ENCODE data around the gene PDLIM7.

Gene PDLIM7

DNA sequence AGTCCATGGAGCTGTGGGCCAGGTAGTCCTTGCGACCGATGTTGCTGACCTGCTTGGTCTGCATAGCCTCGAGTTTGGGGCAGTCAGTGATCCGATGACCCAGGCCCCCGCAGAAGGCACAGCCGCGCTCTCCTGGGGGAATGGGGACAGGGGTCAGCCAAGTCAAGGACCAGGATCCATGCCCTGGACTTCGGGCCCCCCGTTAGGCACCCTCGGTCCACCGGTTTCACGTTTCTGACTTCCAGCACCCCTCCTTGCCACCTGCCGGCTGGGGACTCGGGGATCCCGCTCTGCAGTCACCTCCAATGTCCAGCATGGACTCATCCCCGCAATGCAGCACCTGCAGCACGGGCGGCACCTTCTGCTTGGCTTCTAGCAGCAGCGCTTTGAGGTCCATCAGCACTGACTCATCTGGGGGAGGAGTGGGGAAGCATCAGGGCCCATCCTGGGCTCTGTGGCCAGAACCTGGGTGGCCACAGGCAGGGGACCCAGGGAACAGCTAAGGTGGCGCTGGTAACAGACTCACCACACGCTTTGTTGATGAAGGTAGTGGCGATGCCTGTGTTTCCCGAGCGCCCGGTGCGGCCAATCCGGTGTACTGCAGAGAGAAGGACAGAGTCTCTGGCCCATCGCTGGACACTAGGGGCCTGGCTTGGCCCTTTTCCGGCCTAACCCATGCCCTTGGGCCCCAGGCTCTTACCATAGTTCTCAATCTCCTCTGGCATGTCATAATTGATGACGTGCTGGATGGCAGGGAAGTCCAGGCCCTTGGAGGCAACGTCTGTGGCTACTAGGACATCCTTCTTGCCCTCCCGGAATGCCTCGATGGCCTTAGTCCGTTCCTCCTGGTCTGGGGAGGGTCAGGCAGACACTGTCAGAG lies 14.6 kb upstream of the PDLIM7 start:
- Histone ChIP-seq H3K27ac (replicated peaks) (peak overlapping the region; percentile 96), H3K4me3 (replicated peaks; ENCODE audit: insufficient read depth, low read length) (no peak overlapping the region), H3K27me3 (ENCODE audit: insufficient read depth, poor library complexity, severe bottlenecking) (no peaks in the 10 kb centered on the region)
- no peak for DNase-seq (ENCODE audit: low read depth in 1 of 2, low spot score in 1 of 2)
- TF ChIP-seq SPI1 (IDR thresholded peaks at IDR 0.05; ENCODE audit: borderline replicate concordance, low read depth) (no peak), POLR2AphosphoS5 (IDR thresholded peaks at IDR 0.05; ENCODE audit: low read depth) (no peak), CTCF (IDR thresholded peaks at IDR 0.05; ENCODE audit: insufficient read depth, low read length) (no peak), GABPA (IDR thresholded peaks at IDR 0.05; ENCODE audit: low read depth) (no peak)
- TF ChIP-seq, protein P1, sequence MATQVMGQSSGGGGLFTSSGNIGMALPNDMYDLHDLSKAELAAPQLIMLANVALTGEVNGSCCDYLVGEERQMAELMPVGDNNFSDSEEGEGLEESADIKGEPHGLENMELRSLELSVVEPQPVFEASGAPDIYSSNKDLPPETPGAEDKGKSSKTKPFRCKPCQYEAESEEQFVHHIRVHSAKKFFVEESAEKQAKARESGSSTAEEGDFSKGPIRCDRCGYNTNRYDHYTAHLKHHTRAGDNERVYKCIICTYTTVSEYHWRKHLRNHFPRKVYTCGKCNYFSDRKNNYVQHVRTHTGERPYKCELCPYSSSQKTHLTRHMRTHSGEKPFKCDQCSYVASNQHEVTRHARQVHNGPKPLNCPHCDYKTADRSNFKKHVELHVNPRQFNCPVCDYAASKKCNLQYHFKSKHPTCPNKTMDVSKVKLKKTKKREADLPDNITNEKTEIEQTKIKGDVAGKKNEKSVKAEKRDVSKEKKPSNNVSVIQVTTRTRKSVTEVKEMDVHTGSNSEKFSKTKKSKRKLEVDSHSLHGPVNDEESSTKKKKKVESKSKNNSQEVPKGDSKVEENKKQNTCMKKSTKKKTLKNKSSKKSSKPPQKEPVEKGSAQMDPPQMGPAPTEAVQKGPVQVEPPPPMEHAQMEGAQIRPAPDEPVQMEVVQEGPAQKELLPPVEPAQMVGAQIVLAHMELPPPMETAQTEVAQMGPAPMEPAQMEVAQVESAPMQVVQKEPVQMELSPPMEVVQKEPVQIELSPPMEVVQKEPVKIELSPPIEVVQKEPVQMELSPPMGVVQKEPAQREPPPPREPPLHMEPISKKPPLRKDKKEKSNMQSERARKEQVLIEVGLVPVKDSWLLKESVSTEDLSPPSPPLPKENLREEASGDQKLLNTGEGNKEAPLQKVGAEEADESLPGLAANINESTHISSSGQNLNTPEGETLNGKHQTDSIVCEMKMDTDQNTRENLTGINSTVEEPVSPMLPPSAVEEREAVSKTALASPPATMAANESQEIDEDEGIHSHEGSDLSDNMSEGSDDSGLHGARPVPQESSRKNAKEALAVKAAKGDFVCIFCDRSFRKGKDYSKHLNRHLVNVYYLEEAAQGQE (IDR thresholded peaks at IDR 0.05; ENCODE audit: insufficient replicate concordance, low read depth): no peak

GRCh38 chr5:177511181-177511580 lies 13.8 kb upstream of the PDLIM7 start:
- Histone ChIP-seq H3K27ac (replicated peaks) (peak overlapping the region; percentile 96), H3K4me3 (replicated peaks; ENCODE audit: insufficient read depth, low read length) (no peak overlapping the region), H3K27me3 (ENCODE audit: insufficient read depth, poor library complexity, severe bottlenecking) (no peaks in the 10 kb centered on the region)
- DNase-seq (ENCODE audit: low read depth in 1 of 2, low spot score in 1 of 2): no peak
- TF ChIP-seq, protein P1 (IDR thresholded peaks at IDR 0.05; ENCODE audit: insufficient replicate concordance, low read depth): no peak
- TF ChIP-seq CTCF (IDR thresholded peaks at IDR 0.05; ENCODE audit: insufficient read depth, low read length) (no peak), SPI1 (IDR thresholded peaks at IDR 0.05; ENCODE audit: borderline replicate concordance, low read depth) (no peak), POLR2AphosphoS5 (IDR thresholded peaks at IDR 0.05; ENCODE audit: low read depth) (no peak), GABPA (IDR thresholded peaks at IDR 0.05; ENCODE audit: low read depth) (no peak)

- DNase-seq (ENCODE audit: low read depth in 1 of 2, low spot score in 1 of 2): peak; percentile 90 to 97
- TF ChIP-seq, protein P1 (IDR thresholded peaks at IDR 0.05; ENCODE audit: insufficient replicate concordance, low read depth): peak; percentile 38
- TF ChIP-seq SPI1 (IDR thresholded peaks at IDR 0.05; ENCODE audit: borderline replicate concordance, low read depth) (peak; percentile 78; the same call in 1 of the 2 replicates), POLR2AphosphoS5 (IDR thresholded peaks at IDR 0.05; ENCODE audit: low read depth) (peak; percentile 92), CTCF (IDR thresholded peaks at IDR 0.05; ENCODE audit: insufficient read depth, low read length) (no peak), GABPA (IDR thresholded peaks at IDR 0.05; ENCODE audit: low read depth) (no peak)
- peak overlapping the region; percentile 96 for H3K27ac ChIP-seq (replicated peaks)
- H3K4me3 ChIP-seq (replicated peaks; ENCODE audit: insufficient read depth, low read length): no peak overlapping the region
- no peaks in the 10 kb centered on the region for H3K27me3 ChIP-seq (ENCODE audit: insufficient read depth, poor library complexity, severe bottlenecking)
These were observed 13.2 kb upstream of the PDLIM7 start for GRCh38 chr5:177510567-177511053.

Data from HL-60 (cell line).